CD4-positive, alpha-beta memory T cell (primary cell): ENCODE data around the gene ELMO1. TPM values are rescaled to one million over a fixed set of nuclear protein-coding genes. Genes with fewer than 3 reads are reported as not detected.

Source experiments
- CTCF ChIA-PET: fragments of 350-600 bp; sonication (Branson Sonifier 250); formaldehyde crosslinking; loops from one replicate; lab custom pipeline; 2021; ENCODE audit warnings: inconsistent platforms; ENCODE audit not compliant: partially characterized antibody; lab: Charles Lee
- POLR2A ChIA-PET: fragments of 350-600 bp; sonication (Branson Sonifier 250); formaldehyde crosslinking; loops from one replicate; lab custom pipeline; 2021; ENCODE audit not compliant: partially characterized antibody; lab: Charles Lee
- DNase-seq, 5 donors: peaks; one replicate each; pipeline versions ENCODE4 v3.0.0 to v3.0.0-alpha.2; 2020 to 2022; ENCODE audit warnings: mixed read lengths in 1 of 5
- H3K27ac ChIP-seq: one replicate; pipeline ENCODE4 v1.7.0; 2013; ENCODE audit warnings: low read depth, low read length
- H3K27me3 ChIP-seq: 2 replicates; pipeline ENCODE4 v1.7.0; 2013; ENCODE audit warnings: mild to moderate bottlenecking, low read length, moderate library complexity; ENCODE audit not compliant: insufficient read depth
- H3K36me3 ChIP-seq: 2 replicates; pipeline ENCODE4 v1.7.0; 2013; ENCODE audit warnings: mild to moderate bottlenecking, low read length, moderate library complexity; ENCODE audit not compliant: insufficient read depth
- H3K4me1 ChIP-seq: 2 replicates; pipeline ENCODE4 v1.7.0; 2013; ENCODE audit warnings: mild to moderate bottlenecking, low read length, moderate library complexity; ENCODE audit not compliant: insufficient read depth
- H3K4me3 ChIP-seq, 2 donors: one replicate each; pipeline ENCODE4 v1.7.0; 2013; ENCODE audit warnings: low read length in 2 of 2, mild to moderate bottlenecking in 1 of 2
- H3K9me3 ChIP-seq, 2 donors: one replicate each; pipeline ENCODE4 v1.7.0; 2013; ENCODE audit warnings: low read length in 2 of 2, control low read depth in 1 of 2; ENCODE audit not compliant: control insufficient read depth in 1 of 2
- H3K27ac Mint-ChIP-seq, 7 donors: one replicate each; pipeline ENCODE4 v1.8.0; 2020 to 2021; ENCODE audit warnings: mixed read lengths in 7 of 7, mild to moderate bottlenecking in 6 of 7, inconsistent platforms in 3 of 7, moderate library complexity in 3 of 7
- H3K27me3 Mint-ChIP-seq, 2 donors: one replicate each; pipeline ENCODE4 v1.8.0; 2020 to 2021; ENCODE audit warnings: mixed read lengths in 2 of 2
- H3K36me3 Mint-ChIP-seq, 2 donors: one replicate each; pipeline ENCODE4 v1.8.0; 2020 to 2021; ENCODE audit warnings: mixed read lengths in 2 of 2, inconsistent platforms in 1 of 2, mild to moderate bottlenecking in 1 of 2
- H3K4me1 Mint-ChIP-seq, 4 donors: one replicate each; pipeline ENCODE4 v1.8.0; 2020 to 2021; ENCODE audit warnings: mixed read lengths in 4 of 4, mild to moderate bottlenecking in 1 of 4
- H3K4me3 Mint-ChIP-seq, 8 donors: one replicate each; pipeline ENCODE4 v1.8.0; 2020 to 2021; ENCODE audit warnings: mixed read lengths in 8 of 8, mild to moderate bottlenecking in 7 of 8, moderate library complexity in 6 of 8, inconsistent platforms in 3 of 8
- H3K9me3 Mint-ChIP-seq, 8 donors: one replicate each; pipeline ENCODE4 v1.8.0; 2020 to 2021; ENCODE audit warnings: mixed read lengths in 8 of 8, mild to moderate bottlenecking in 5 of 8, inconsistent platforms in 3 of 8, moderate library complexity in 1 of 8
- intact Hi-C: fragments of 100-400 bp; cut with micrococcal nuclease; formaldehyde crosslinking; loops from one replicate; pipeline ENCODE4 v1.15.1; 2023
- polyA plus RNA-seq, 2 donors: library from polyadenylated mRNA; unstranded; fragments of 300-500 nt; fragmentation: Illumina TruSeq; gene quantifications; one replicate each; pipeline ENCODE4 v1.2.3, GENCODE V29; 2021
- total RNA-seq, 2 experiments: library from RNA; stranded (reverse); gene quantifications; one replicate each; pipeline ENCODE4 v1.2.3, GENCODE V29; 2021

The ELMO1 gene
- total and polyA plus RNA-seq, 4 experiments from 2014 or later, result 45.1 to 131 (median 111) TPM

- Histone ChIP-seq H3K9me3 (no peaks in the 10 kb centered on the region), H3K36me3 (peaks cover 7% of the 10 kb centered on the region), H3K4me1 (no peaks in the 10 kb centered on the region), H3K27me3 (no peaks in the 10 kb centered on the region), H3K4me3 (no peak overlapping the region), H3K27ac (no peak overlapping the region)
- intact Hi-C loops, result loop anchor here (2.0 kb wide), 1 partner anchor 13 kb away; no protein-coding TSS in a partner anchor
- Mint-ChIP-seq H3K27ac (peak overlapping the region in 3 of 7 donors; percentile 35 to 73 (median 69)), H3K27me3 (no peaks in the 10 kb centered on the region), H3K4me1 (peaks cover 1 to 19% (median 13%) of the 10 kb centered on the region in 4 donors), H3K9me3 (peaks cover 0 to 1% (median 0%) of the 10 kb centered on the region in 8 donors), H3K4me3 (no peak overlapping the region), H3K36me3 (peaks cover 16 to 23% of the 10 kb centered on the region in 2 donors)
- POLR2A ChIA-PET, result no interaction called here
- no peak for DNase-seq
- CTCF ChIA-PET, result interaction anchor here (1.0 to 1.2 kb wide), 2 partner anchors 13 to 56 kb away, joined by 4 to 5 read pairs; no protein-coding TSS in a partner anchor
Measured at GRCh38 chr7:37297546-37297945, 151.1 kb downstream of the ELMO1 start.

GRCh38 chr7:37295401-37295800, 153.3 kb downstream of the ELMO1 start:
- Mint-ChIP-seq H3K4me1 (peaks cover 8 to 30% (median 13%) of the 10 kb centered on the region in 4 donors), H3K4me3 (no peak overlapping the region), H3K36me3 (peaks cover 5 to 12% of the 10 kb centered on the region in 2 donors), H3K9me3 (peaks cover 0 to 1% (median 0%) of the 10 kb centered on the region in 8 donors), H3K27ac (peak overlapping the region in 4 of 7 donors; percentile 24 to 73 (median 48)), H3K27me3 (no peaks in the 10 kb centered on the region)
- H3K4me1 ChIP-seq, result no peaks in the 10 kb centered on the region
- no peak for DNase-seq
- H3K27ac ChIP-seq, result no peak overlapping the region
- H3K27me3 ChIP-seq, result no peaks in the 10 kb centered on the region
- POLR2A ChIA-PET, result no interaction called here
- intact Hi-C loops, result no loop called here
- CTCF ChIA-PET, result interaction anchor here (0.7 to 1.8 kb wide), 3 partner anchors 10 to 200 kb away, joined by 3 to 4 read pairs (median 3); no protein-coding TSS in a partner anchor
- no peaks in the 10 kb centered on the region for H3K36me3 ChIP-seq
- H3K9me3 ChIP-seq, result no peaks in the 10 kb centered on the region
- H3K4me3 ChIP-seq, result no peak overlapping the region

GRCh38 chr7:37290731-37291130, 157.9 kb downstream of the ELMO1 start:
- CTCF ChIA-PET, result interaction anchor here (1.0 to 7.4 kb wide), 5 partner anchors 20 to 205 kb away, joined by 3 to 117 read pairs (median 9); no protein-coding TSS in a partner anchor
- Mint-ChIP-seq H3K9me3 (no peaks in the 10 kb centered on the region), H3K4me1 (peaks cover 33 to 44% (median 39%) of the 10 kb centered on the region in 4 donors), H3K4me3 (no peak overlapping the region), H3K27me3 (no peaks in the 10 kb centered on the region), H3K27ac (peak overlapping the region in 6 of 7 donors; percentile 25 to 86 (median 49)), H3K36me3 (peaks cover 5 to 7% of the 10 kb centered on the region in 2 donors)
- intact Hi-C loops, result no loop called here
- DNase-seq, result no peak
- Histone ChIP-seq H3K4me1 (peaks cover 17% of the 10 kb centered on the region), H3K36me3 (no peaks in the 10 kb centered on the region), H3K9me3 (no peaks in the 10 kb centered on the region), H3K27ac (no peak overlapping the region), H3K27me3 (no peaks in the 10 kb centered on the region), H3K4me3 (no peak overlapping the region)
- POLR2A ChIA-PET, result interaction anchor here (0.9 to 1.4 kb wide), 2 partner anchors 20 to 63 kb away, joined by 3 to 4 read pairs; no protein-coding TSS in a partner anchor

GRCh38 chr7:37289781-37290180, 158.9 kb downstream of the ELMO1 start:
- H3K9me3 Mint-ChIP-seq, result no peaks in the 10 kb centered on the region
- Histone ChIP-seq H3K27ac (no peak overlapping the region), H3K27me3 (no peaks in the 10 kb centered on the region), H3K9me3 (no peaks in the 10 kb centered on the region), H3K4me3 (no peak overlapping the region), H3K36me3 (no peaks in the 10 kb centered on the region), H3K4me1 (peaks cover 26% of the 10 kb centered on the region)
- peaks cover 42 to 49% (median 47%) of the 10 kb centered on the region in 4 donors for H3K4me1 Mint-ChIP-seq
- no peak overlapping the region for H3K4me3 Mint-ChIP-seq
- intact Hi-C loops, result no loop called here
- ChIA-PET POLR2A (interaction anchor here (0.9 to 1.4 kb wide), 2 partner anchors 21 to 64 kb away, joined by 3 to 4 read pairs; no protein-coding TSS in a partner anchor), CTCF (interaction anchor here (1.0 to 7.4 kb wide), 7 partner anchors 12 to 206 kb away, joined by 3 to 117 read pairs (median 3); no protein-coding TSS in a partner anchor)
- no peaks in the 10 kb centered on the region for H3K27me3 Mint-ChIP-seq
- no peak for DNase-seq
- H3K36me3 Mint-ChIP-seq, result peaks cover 3 to 4% of the 10 kb centered on the region in 2 donors
- H3K27ac Mint-ChIP-seq, result peak overlapping the region in 6 of 7 donors; percentile 44 to 88 (median 70)

- Histone ChIP-seq H3K4me1 (peaks cover 28% of the 10 kb centered on the region), H3K27me3 (no peaks in the 10 kb centered on the region), H3K27ac (no peak overlapping the region), H3K9me3 (no peaks in the 10 kb centered on the region), H3K4me3 (no peak overlapping the region), H3K36me3 (no peaks in the 10 kb centered on the region)
- intact Hi-C loops, result no loop called here
- ChIA-PET CTCF (interaction anchor here (1.1 to 7.4 kb wide), 4 partner anchors 11 to 64 kb away, joined by 3 to 117 read pairs (median 3); no protein-coding TSS in a partner anchor), POLR2A (interaction anchor here (1.4 kb wide), 1 partner anchor 64 kb away, joined by 4 read pairs; no protein-coding TSS in a partner anchor)
- peaks cover 42 to 52% (median 50%) of the 10 kb centered on the region in 4 donors for H3K4me1 Mint-ChIP-seq
- peak overlapping the region; percentile 44 to 88 (median 71) for H3K27ac Mint-ChIP-seq
- H3K4me3 Mint-ChIP-seq, result no peak overlapping the region
- H3K36me3 Mint-ChIP-seq, result peaks cover 3 to 4% of the 10 kb centered on the region in 2 donors
- no peaks in the 10 kb centered on the region for H3K27me3 Mint-ChIP-seq
- no peak for DNase-seq
- no peaks in the 10 kb centered on the region for H3K9me3 Mint-ChIP-seq
Measured at GRCh38 chr7:37289367-37289766, 159.3 kb downstream of the ELMO1 start.

- peaks cover 0 to 3% (median 0%) of the 10 kb centered on the region in 8 donors for H3K9me3 Mint-ChIP-seq
- H3K4me1 Mint-ChIP-seq, result peaks cover 42 to 58% (median 53%) of the 10 kb centered on the region in 4 donors
- H3K36me3 Mint-ChIP-seq, result peaks cover 3 to 4% of the 10 kb centered on the region in 2 donors
- H3K36me3 ChIP-seq, result no peaks in the 10 kb centered on the region
- peaks cover 28% of the 10 kb centered on the region for H3K4me1 ChIP-seq
- intact Hi-C loops, result no loop called here
- DNase-seq, result no peak
- no peak overlapping the region for H3K27ac ChIP-seq
- H3K27ac Mint-ChIP-seq, result peak overlapping the region; percentile 0 to 85 (median 45)
- H3K4me3 Mint-ChIP-seq, result no peak overlapping the region
- H3K4me3 ChIP-seq, result no peak overlapping the region
- no peaks in the 10 kb centered on the region for H3K9me3 ChIP-seq
- POLR2A ChIA-PET, result interaction anchor here (0.9 to 3.0 kb wide), 4 partner anchors 23 to 161 kb away, joined by 3 to 14 read pairs (median 4); partner anchors contain the start of gene ELMO1
- H3K27me3 Mint-ChIP-seq, result no peaks in the 10 kb centered on the region
- CTCF ChIA-PET, result interaction anchor here (0.7 to 7.4 kb wide), 9 partner anchors 14 to 208 kb away, joined by 3 to 117 read pairs (median 4); partner anchors contain the start of gene ELMO1
- no peaks in the 10 kb centered on the region for H3K27me3 ChIP-seq
Measured at GRCh38 chr7:37287131-37287855, 161.4 kb downstream of the ELMO1 start.
